Brain microvascular endothelial cell (primary cell): Measurements from ENCODE around the gene FARP1.
A peak's percentile ranks its signal among the peaks of the same experiment; 100 is the strongest.

ENCODE experiments used
- DNase-seq: peaks from one replicate; pipeline ENCODE4 v3.0.0-alpha.2; 2020
- H3K27ac ChIP-seq: fragments of 250-450 bp; sonication (Bioruptor Pico); 2 replicates; pipeline ENCODE4 v1.5.1; 2020; ENCODE audit warnings: mild to moderate bottlenecking, moderate library complexity
- H3K27me3 ChIP-seq: fragments of 250-450 bp; sonication (Bioruptor Pico); replicated peaks from 2 replicates; pipeline ENCODE4 v1.5.1; 2020; ENCODE audit warnings: mild to moderate bottlenecking
- H3K36me3 ChIP-seq: fragments of 250-450 bp; sonication (Bioruptor Pico); replicated peaks from 2 replicates; pipeline ENCODE4 v1.5.1; 2020; ENCODE audit warnings: mild to moderate bottlenecking
- H3K4me3 ChIP-seq: 2 replicates; pipeline ENCODE4 v1.5.1; 2011; ENCODE audit warnings: low read depth, mild to moderate bottlenecking, control low read depth, low read length, moderate library complexity
- CTCF ChIP-seq: IDR thresholded peaks from 2 replicates; pipeline ENCODE4 v1.5.1; 2011; ENCODE audit warnings: low read depth, mild to moderate bottlenecking, moderate library complexity, low read length, control low read depth, inconsistent platforms; ENCODE audit errors: missing control alignments
- in situ Hi-C: cut with HindIII; loops from 2 replicates; pipeline ENCODE4 v1.10.0; 2017; ENCODE audit warnings: low sequenced_read_pairs, low pct_ligation_motif_present

FARP1 gene

GRCh38 chr13:98339684-98340425 lies 197.0 kb downstream of the FARP1 start:
- no peak overlapping the region for H3K27ac ChIP-seq
- no peak for TF ChIP-seq CTCF
- H3K27me3 ChIP-seq, result no peaks in the 10 kb centered on the region
- no peaks in the 10 kb centered on the region for H3K36me3 ChIP-seq
- DNase-seq, result no peak
- in situ Hi-C loops, result no loop called here
- no peak overlapping the region for H3K4me3 ChIP-seq

GRCh38 chr13:98342953-98343352 lies 200.1 kb downstream of the FARP1 start:
- in situ Hi-C loops, result no loop called here
- Histone ChIP-seq H3K27ac (no peak overlapping the region), H3K36me3 (peaks cover 2% of the 10 kb centered on the region), H3K27me3 (no peaks in the 10 kb centered on the region), H3K4me3 (no peak overlapping the region)
- TF ChIP-seq CTCF, result no peak
- DNase-seq, result no peak

GRCh38 chr13:98343461-98343860 lies 200.6 kb downstream of the FARP1 start:
- no peak for TF ChIP-seq CTCF
- H3K27me3 ChIP-seq, result no peaks in the 10 kb centered on the region
- H3K36me3 ChIP-seq, result peaks cover 2% of the 10 kb centered on the region
- no peak overlapping the region for H3K27ac ChIP-seq
- H3K4me3 ChIP-seq, result no peak overlapping the region
- DNase-seq, result no peak
- in situ Hi-C loops, result no loop called here

GRCh38 chr13:98344392-98344791 lies 201.5 kb downstream of the FARP1 start:
- Histone ChIP-seq H3K27ac (no peak overlapping the region), H3K27me3 (no peaks in the 10 kb centered on the region), H3K36me3 (peaks cover 2% of the 10 kb centered on the region), H3K4me3 (no peak overlapping the region)
- DNase-seq, result no peak
- in situ Hi-C loops, result no loop called here
- TF ChIP-seq CTCF, result no peak

- Histone ChIP-seq H3K27me3 (no peaks in the 10 kb centered on the region), H3K4me3 (no peak overlapping the region), H3K36me3 (peaks cover 2% of the 10 kb centered on the region), H3K27ac (no peak overlapping the region)
- DNase-seq, result no peak
- in situ Hi-C loops, result no loop called here
- TF ChIP-seq CTCF, result peak; percentile 5
Observed at GRCh38 chr13:98345107-98345935, 202.4 kb downstream of the FARP1 start.
